Measurements from ENCODE around the gene MSH2.

GRCh38 chr2:47521666-47522285 lies 118.8 kb downstream of the MSH2 start:
- no peak for TF ChIP-seq ZFP30 (CRISPR knock-in tag; IDR thresholded peaks at IDR 0.05)
- no peak for TF ChIP-seq PATZ1 (CRISPR knock-in tag; IDR thresholded peaks at IDR 0.05; ENCODE audit: borderline replicate concordance)
- no peak for TF ChIP-seq BACH2 (CRISPR knock-in tag; IDR thresholded peaks at IDR 0.05; ENCODE audit: borderline replicate concordance)
- TF ChIP-seq ESRRG (CRISPR knock-in tag; IDR thresholded peaks at IDR 0.05) = no peak
- no peak for TF ChIP-seq ZC3H10 (CRISPR knock-in tag; IDR thresholded peaks at IDR 0.05)
- TF ChIP-seq TOX (CRISPR knock-in tag; IDR thresholded peaks at IDR 0.05; ENCODE audit: borderline replicate concordance) = no peak
- TF ChIP-seq ARNTL (CRISPR knock-in tag; IDR thresholded peaks at IDR 0.05; ENCODE audit: borderline replicate concordance, low read depth) = no peak
- no peak for TF ChIP-seq OSR1 (CRISPR knock-in tag; IDR thresholded peaks at IDR 0.05)

Data from SK-N-SH treated with all-trans-retinoic acid at 6 μM for 48 hours (cell line).